Stomach (tissue), 9 donors: Measurements from ENCODE around the gene GSG1L. TPM values are rescaled to one million over a fixed set of nuclear protein-coding genes. Genes with fewer than 3 reads are reported as not detected.

ENCODE experiments used
- DNase-seq, 2 donors: peaks; one replicate each; pipeline versions ENCODE4 v3.0.0 to v3.0.0-alpha.2; 2013 to 2019
- H3K27ac ChIP-seq, 5 donors: fragments of 200-600 bp in 4 of 5; sonication (generic) in 4 of 5; one replicate each; pipeline ENCODE4 v1.5.1; 2013 to 2019; ENCODE audit warnings: mild to moderate bottlenecking in 1 of 5, moderate library complexity in 1 of 5
- H3K27me3 ChIP-seq, 3 donors: fragments of 200-600 bp; sonication (generic); one replicate each; pipeline ENCODE4 v1.5.1; 2017 to 2019; ENCODE audit warnings: mixed run types in 1 of 3
- H3K36me3 ChIP-seq, 4 donors: fragments of 200-600 bp; sonication (generic); 1 replicate in 3 of 4; 2 replicates in 1 of 4; pipeline ENCODE4 v1.5.1; 2016 to 2019
- H3K4me1 ChIP-seq, 4 donors: fragments of 200-600 bp; sonication (generic); one replicate each; pipeline ENCODE4 v1.5.1; 2016 to 2019
- H3K4me3 ChIP-seq, 4 donors: fragments of 200-600 bp; sonication (generic) in 3 of 4; one replicate each; pipeline ENCODE4 v1.5.1; 2016 to 2019; ENCODE audit warnings: mild to moderate bottlenecking in 1 of 4
- H3K9me3 ChIP-seq, 4 donors: fragments of 200-600 bp; sonication (generic); one replicate each; pipeline ENCODE4 v1.5.1; 2016 to 2019
- CTCF ChIP-seq, 7 experiments: fragments of 450-650 bp in 4 of 7; fragments of 200-600 bp in 3 of 7; sonication (generic) in 3 of 7; IDR thresholded peaks; one replicate each; pipeline ENCODE4 v1.5.1; 2016 to 2019; ENCODE audit warnings: antibody characterized with exemption in 7 of 7, control low read depth in 2 of 7, mild to moderate bottlenecking in 1 of 7
- EP300 ChIP-seq: sonication (generic); formaldehyde crosslinking; IDR thresholded peaks from one replicate; pipeline ENCODE4 v1.6.1; 2017; ENCODE audit warnings: antibody characterized with exemption
- POLR2A ChIP-seq, 4 donors: fragments of 450-650 bp; IDR thresholded peaks; one replicate each; pipeline ENCODE4 v1.6.1; 2016; ENCODE audit warnings: antibody characterized with exemption in 4 of 4, control low read depth in 2 of 4, mild to moderate bottlenecking in 1 of 4, moderate library complexity in 1 of 4
- POLR2AphosphoS5 ChIP-seq, 3 donors: sonication (generic); formaldehyde crosslinking; IDR thresholded peaks; one replicate each; pipeline ENCODE4 v1.6.1; 2016; ENCODE audit warnings: antibody characterized with exemption in 3 of 3
- WGBS, 5 donors: extraction: QIAGEN DNeasy Blood & Tissue Kit in 3 of 5; methylation state at CpG; one replicate each; pipeline versions ENCODE4 v1.1.5 to v1.1.7; 2013 to 2018; 5-methylcytosine and 5-hydroxymethylcytosine counted together
- intact Hi-C: fragments of 100-400 bp; cut with DNase I; formaldehyde crosslinking; loops from one replicate; pipeline ENCODE4 v1.15.1; 2023; ENCODE audit warnings: low total_unique reads
- polyA plus RNA-seq, 3 donors: library from polyadenylated mRNA; stranded (reverse); fragments of 200-250 nt; gene quantifications; one replicate each; pipeline ENCODE4 v1.2.3, GENCODE V29; 2013
- total RNA-seq, 5 donors: library from RNA; depleted of rRNA; stranded (reverse); fragments of >200 nt; gene quantifications; one replicate each; pipeline versions ENCODE4 v1.1.0 to v1.2.3, GENCODE V29; 2014 to 2016
- donor health status: healthy with polysubstance abuse.
- donor health status: Bipolar disorder and iron deficiency.
- donor health status: healthy.

Gene GSG1L
- total and polyA plus RNA-seq, 8 donors: 0.06 TPM; not detected in 7

- intact Hi-C loops: no loop called here
- Histone ChIP-seq H3K4me1 (no peaks in the 10 kb centered on the region), H3K4me3 (no peak overlapping the region), H3K36me3 (no peaks in the 10 kb centered on the region), H3K27ac (no peak overlapping the region), H3K9me3 (no peaks in the 10 kb centered on the region), H3K27me3 (peaks cover 0 to 88% (median 3%) of the 10 kb centered on the region in 3 donors)
- WGBS, 5 donors: 36 to 44% (median 41%) methylated on average over 6 to 12 of the region's 12 CpGs
- DNase-seq: no peak
- TF ChIP-seq POLR2AphosphoS5 (IDR thresholded peaks at IDR 0.05): no peak
- TF ChIP-seq POLR2A (IDR thresholded peaks at IDR 0.05): no peak
- TF ChIP-seq EP300: no peak
- TF ChIP-seq CTCF (IDR thresholded peaks at IDR 0.05): no peak
These were observed 172.6 kb downstream of the GSG1L start for GRCh38 chr16:27890866-27891265.

GRCh38 chr16:27890006-27890405 is 173.5 kb downstream of the GSG1L start:
- intact Hi-C loops: no loop called here
- WGBS, 5 donors: 70 to 88% (median 73%) methylated on average over 6 of the region's 6 CpGs
- TF ChIP-seq CTCF (IDR thresholded peaks at IDR 0.05): no peak
- TF ChIP-seq EP300: no peak
- TF ChIP-seq POLR2AphosphoS5 (IDR thresholded peaks at IDR 0.05): no peak
- no peak for TF ChIP-seq POLR2A (IDR thresholded peaks at IDR 0.05)
- H3K4me3 ChIP-seq: no peak overlapping the region
- DNase-seq: no peak
- H3K27me3 ChIP-seq: peaks cover 0 to 82% (median 3%) of the 10 kb centered on the region in 3 donors
- H3K9me3 ChIP-seq: no peaks in the 10 kb centered on the region
- H3K36me3 ChIP-seq: no peaks in the 10 kb centered on the region
- H3K4me1 ChIP-seq: no peaks in the 10 kb centered on the region
- H3K27ac ChIP-seq: no peak overlapping the region

- Histone ChIP-seq H3K9me3 (peaks cover 0 to 2% (median 0%) of the 10 kb centered on the region in 4 donors), H3K27me3 (peaks cover 0 to 32% (median 3%) of the 10 kb centered on the region in 3 donors), H3K4me3 (no peak overlapping the region), H3K27ac (no peak overlapping the region), H3K4me1 (no peaks in the 10 kb centered on the region), H3K36me3 (no peaks in the 10 kb centered on the region)
- DNase-seq: no peak
- no peak for TF ChIP-seq POLR2AphosphoS5 (IDR thresholded peaks at IDR 0.05)
- TF ChIP-seq CTCF (IDR thresholded peaks at IDR 0.05): no peak
- no peak for TF ChIP-seq EP300
- no peak for TF ChIP-seq POLR2A (IDR thresholded peaks at IDR 0.05)
- 65 to 84% (median 80%) methylated on average over 4 to 5 of the region's 5 CpGs for WGBS, 5 donors
- intact Hi-C loops: no loop called here
These were observed 179.9 kb downstream of the GSG1L start for GRCh38 chr16:27883576-27883975.

GRCh38 chr16:27880287-27880686 is 183.2 kb downstream of the GSG1L start:
- H3K27me3 ChIP-seq: peaks cover 0 to 6% (median 0%) of the 10 kb centered on the region in 3 donors
- DNase-seq: no peak
- no peaks in the 10 kb centered on the region for H3K4me1 ChIP-seq
- WGBS, 5 donors: 34 to 53% (median 43%) methylated on average over 2 of the region's 2 CpGs
- TF ChIP-seq EP300 (no peak), POLR2A (IDR thresholded peaks at IDR 0.05) (no peak), POLR2AphosphoS5 (IDR thresholded peaks at IDR 0.05) (no peak), CTCF (IDR thresholded peaks at IDR 0.05) (no peak)
- intact Hi-C loops: no loop called here
- H3K4me3 ChIP-seq: no peak overlapping the region
- H3K27ac ChIP-seq: no peak overlapping the region
- H3K9me3 ChIP-seq: peaks cover 0 to 23% (median 15%) of the 10 kb centered on the region in 4 donors
- H3K36me3 ChIP-seq: no peaks in the 10 kb centered on the region
